GM19099 (cell line): ENCODE data around the gene GPATCH8.

Experiments
- POLR2A ChIP-seq: IDR thresholded peaks from 3 replicates; pipeline ENCODE4 v1.6.1; 2011; ENCODE audit warnings: low read depth; ENCODE audit not compliant: insufficient read length; ENCODE audit errors: extremely low read depth

GPATCH8 gene

DNA sequence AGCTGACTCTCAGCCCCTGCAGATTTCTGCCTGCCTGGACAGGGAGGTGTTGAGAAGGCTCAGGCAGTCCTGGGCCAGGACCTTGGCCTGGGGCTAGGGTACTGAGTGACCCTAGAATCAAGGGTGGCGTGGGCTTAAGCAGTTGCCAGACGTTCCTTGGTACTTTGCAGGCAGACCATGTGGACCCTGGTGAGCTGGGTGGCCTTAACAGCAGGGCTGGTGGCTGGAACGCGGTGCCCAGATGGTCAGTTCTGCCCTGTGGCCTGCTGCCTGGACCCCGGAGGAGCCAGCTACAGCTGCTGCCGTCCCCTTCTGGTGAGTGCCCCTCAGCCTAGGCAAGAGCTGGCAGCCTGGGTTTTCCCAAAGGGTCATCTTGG, 154.2 kb downstream of the GPATCH8 start:
- TF ChIP-seq POLR2A, result no peak

DNA sequence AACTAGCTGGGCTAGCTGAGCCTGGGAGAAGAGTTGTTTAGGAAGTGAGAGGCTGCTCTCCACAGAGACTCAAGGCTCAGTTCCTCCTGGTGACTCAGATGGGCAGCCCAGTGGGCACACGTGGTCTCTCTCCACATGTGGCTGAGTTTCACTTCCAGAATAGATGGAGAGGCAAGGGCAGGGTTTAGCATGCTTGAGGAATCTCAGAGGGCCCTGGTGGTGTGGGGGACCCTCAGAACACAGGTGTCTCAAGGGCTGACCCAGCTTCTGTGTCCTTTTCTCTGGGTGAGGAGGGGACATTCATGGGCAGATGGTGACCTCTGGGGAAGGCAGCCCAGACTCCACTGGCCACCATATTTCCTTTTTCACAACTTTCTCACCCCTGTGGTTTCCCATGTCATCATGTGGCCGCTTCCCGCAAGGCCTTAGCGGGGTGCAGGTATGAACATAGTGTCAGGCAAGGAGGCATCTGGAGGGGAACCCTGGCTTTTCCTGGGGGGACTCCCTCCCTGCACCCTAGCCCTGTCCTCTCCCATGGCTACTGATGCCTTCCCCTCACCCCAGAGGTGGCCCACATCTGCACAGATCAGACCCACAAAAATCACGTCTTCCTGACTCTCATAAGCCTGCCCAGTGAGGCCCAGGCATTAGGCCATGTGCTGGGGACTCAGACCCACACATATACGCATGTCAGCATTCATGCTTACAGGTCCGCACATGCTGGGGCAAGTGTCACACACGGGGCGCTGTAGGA, 154.8 kb downstream of the GPATCH8 start:
- TF ChIP-seq POLR2A, result peak; percentile 8
